GM21786 (cell line): ENCODE measurements around the gene PARVB.

ENCODE experiments used
- ATAC-seq: cut with Tn5 transposase; IDR thresholded peaks from one replicate; pipeline ENCODE4 v1.9.1; 2021; ENCODE audit not compliant: unreplicated experiment

PARVB gene

GRCh38 chr22:44154436-44154942, 130.4 kb downstream of the PARVB start:
- ATAC-seq: no peak

DNA sequence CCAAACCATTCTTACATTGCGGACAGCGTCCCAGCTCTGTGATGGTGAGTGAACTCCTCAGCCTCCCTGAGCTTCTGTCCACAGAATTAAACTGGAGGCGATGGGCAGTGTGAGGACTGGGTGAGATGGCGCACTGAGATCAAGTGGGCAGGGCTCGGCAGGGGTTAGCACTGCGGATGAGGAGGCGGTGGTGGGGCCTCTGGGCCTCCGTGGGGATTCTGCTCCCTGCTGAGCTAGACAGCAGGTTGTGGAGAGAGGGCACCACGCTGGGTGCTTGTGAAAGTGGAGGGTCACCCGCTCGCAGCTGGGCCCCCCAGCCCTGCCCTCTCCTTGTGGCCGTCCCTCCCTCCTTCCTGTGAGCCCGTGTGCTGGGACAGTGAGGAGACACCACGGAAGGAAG, 131.0 kb downstream of the PARVB start:
- ATAC-seq: no peak

DNA sequence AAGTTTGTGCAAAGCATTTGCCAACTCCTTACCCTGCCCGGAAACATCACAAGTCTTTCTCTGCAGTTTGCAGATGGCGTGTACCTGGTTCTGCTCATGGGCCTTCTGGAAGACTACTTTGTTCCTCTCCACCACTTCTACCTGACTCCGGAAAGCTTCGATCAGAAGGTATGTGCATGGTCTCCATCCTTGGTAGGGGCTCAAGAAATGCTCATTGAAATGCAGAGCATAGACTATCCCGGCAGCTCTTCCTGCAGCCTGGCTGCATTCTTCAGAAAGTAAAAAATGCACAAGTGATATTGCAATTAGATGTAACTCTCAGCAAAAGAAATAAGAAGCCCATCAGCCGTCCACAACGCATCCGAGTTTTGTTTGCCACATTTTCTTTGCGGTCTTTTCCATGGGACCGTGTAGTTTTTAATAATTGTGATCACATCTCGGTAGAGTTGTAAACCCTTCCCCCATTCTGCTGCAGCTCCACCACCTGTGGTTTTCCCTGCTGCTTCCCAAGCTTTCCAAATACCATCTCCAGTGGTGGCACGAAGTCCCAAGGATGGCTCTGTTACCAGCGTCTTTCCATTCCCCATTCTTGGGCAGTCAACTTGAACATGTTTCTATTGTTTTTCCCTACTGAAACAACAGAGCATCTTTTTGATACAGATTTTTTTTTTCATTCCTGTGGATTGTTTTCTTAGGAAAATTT, 134.0 kb downstream of the PARVB start:
- no peak for ATAC-seq

DNA sequence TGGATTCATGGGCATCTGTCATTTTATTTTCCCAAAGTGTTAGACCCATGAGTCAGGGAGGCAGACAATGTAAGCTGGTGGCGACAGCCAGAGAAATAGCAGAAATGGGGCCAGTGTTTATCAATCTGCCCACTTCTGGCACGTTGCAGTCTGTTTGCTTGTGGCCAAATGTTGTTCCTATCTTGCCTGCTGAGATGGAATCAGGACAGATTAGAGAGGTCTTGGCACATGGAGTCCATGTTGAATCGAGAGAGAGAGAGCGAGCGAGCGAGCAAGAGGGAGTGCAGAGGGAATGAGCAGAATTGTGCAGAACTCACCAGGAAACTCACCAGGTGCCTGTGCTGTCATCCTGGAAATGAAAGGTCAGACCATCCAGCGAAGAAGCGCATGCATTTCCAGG, 134.7 kb downstream of the PARVB start:
- no peak for ATAC-seq

DNA sequence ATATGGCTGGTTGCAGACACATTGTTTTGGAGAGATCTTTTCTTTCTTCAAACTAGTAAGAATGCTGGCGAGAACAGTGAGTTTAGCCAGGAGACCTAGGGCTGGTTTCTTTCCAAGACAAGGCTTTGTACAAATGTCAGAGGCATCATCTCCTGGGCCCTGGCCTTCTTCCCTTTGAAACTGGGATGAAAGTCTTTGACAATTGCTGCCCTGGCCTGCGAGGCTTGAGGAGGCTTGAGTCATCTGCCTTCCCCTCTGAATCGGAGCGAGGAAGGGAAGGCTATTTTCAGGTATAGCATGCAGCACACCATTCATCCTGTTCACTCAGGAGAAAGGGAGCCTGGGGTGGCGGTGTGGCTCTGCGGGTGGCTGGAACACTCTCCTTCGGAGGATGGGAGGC, 135.1 kb downstream of the PARVB start:
- ATAC-seq: no peak

DNA sequence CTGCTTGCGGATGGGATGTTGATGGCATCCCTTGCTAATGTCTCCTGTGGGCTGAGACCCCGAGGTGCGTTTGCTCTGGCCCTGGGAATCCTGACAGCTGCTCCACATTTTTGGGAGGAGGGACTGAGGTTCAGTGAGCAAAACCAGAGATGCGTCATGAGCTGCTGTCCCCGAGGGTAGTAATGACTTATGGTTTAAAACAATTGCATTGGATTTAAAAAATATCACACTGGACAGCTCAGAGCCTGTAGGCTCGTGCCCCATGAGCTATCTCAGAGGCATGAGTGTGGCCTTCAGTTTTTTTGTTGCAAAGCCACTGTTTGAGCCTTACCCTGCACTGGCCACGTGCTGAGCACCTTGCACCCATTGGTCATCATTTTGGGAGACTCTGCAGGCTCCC, 135.7 kb downstream of the PARVB start:
- ATAC-seq: no peak

DNA sequence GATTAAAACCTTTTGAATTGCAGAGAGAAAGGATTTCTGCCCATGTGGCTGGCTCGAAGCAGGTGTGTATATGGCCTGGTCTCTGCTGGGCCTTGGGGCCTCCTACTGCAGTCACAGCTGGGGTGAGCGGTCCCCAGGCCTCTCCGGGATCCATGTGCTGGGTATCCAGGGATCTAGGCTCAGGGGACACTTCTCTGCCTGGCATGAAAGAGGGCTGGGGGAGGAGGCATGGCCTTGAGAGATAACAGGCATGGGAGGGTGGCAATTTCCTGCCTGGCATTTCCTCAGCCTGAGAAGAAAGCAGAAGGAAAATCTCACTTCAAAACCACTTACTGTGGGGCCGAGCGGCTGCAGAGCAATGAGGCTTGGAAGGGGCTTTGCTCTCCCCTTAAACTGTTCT, 136.3 kb downstream of the PARVB start:
- ATAC-seq: no peak

GRCh38 chr22:44161673-44162072, 137.6 kb downstream of the PARVB start:
- ATAC-seq: no peak

GRCh38 chr22:44162960-44163359, 138.9 kb downstream of the PARVB start:
- ATAC-seq: no peak

DNA sequence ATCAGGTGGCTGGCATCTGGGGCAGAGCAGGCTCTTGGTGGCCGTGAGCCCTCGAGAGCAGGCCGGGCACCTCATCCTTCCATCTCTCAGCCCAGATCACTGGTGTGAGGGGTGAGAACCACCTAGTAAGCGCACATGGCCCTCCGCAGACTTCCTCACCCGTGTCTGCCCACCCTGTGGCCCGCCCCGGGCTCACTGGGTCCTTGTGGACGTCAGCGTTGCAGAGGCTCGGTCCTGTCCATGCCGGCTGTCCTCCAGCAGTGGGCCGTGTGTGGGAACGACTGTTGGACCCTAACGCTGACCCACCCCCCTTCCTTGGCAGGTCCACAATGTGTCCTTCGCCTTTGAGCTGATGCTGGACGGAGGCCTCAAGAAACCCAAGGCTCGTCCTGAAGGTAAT, 139.4 kb downstream of the PARVB start:
- ATAC-seq: no peak

- no peak for ATAC-seq
Measured at GRCh38 chr22:44164031-44164430, 139.9 kb downstream of the PARVB start.

GRCh38 chr22:44165286-44165874, 141.3 kb downstream of the PARVB start:
- ATAC-seq: no peak

DNA sequence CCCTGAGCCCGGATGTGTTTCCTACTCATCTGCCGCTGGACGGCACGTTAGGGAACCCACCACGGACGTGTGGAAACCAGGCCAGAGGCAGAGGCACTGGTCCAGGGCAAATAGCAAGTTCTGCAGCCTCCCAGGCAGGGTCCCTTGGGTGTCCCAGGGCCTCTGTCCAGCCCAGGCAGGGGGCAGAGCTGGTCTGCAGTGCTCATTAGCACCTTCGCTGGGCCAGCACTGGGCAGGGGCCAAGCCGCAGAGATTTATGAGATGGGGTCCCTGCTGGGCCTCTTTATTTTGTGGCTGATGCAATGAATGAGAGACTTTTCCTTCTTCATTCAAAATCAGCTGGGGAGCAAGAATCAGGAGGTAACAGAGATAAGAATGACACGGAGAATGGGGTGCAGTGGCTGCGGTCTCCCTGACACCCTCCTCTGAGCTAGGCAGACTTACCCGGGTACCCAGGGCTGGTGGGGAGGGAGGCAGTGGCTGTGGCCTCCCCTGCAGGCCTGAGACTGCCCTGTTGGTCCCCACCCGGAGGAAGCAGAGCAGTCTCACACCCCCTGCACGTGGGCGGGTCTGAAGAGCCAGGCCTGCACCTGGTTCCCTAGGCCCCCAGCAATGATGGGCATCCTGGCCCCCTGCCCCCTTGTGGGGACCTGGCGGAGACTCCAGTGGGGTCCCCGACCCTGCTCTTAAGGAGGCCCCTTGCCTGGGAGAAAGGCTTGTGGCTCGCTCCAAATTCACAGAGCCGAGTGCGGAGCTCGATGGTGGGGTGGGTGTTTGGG, 142.6 kb downstream of the PARVB start:
- no peak for ATAC-seq

DNA sequence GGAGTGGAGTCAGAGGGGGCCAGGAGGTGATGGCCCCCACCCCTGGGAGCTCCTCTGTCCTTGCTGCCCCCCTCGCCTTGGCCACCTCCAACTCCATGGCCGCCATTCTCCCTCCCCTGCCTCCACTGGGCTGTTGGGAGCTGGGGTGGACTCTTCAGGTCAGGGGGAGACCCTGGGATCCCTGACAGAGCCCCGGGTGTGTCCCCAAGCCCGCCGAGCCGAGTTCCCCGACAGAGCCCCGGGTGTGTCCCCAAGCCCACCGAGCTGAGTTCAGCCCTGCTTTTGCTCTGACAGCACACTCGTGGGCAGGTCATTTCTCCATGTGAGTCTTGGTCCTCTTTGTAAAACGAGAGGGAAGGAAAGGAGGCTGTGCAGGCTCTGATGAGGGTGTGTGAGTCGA, 143.4 kb downstream of the PARVB start:
- no peak for ATAC-seq

DNA sequence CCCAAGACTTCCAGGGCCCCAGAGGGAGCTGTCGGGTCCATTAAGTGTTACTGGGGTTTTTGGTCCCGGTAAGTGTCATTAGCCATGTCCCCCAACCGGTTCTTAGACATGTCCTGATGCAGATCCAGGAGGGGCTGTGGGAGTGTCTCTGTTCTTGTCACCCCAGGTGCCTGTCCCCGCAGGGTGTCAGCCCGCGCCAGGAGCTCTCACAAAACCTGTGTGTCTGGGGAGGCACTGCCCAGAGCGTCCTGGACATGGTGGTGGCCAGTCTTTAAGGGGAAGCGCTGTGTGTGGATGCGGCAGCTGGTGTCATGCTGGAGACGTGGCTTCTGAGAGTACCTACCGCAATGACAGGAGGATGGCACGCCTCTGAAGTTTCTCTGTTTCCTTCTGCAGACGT, 144.1 kb downstream of the PARVB start:
- no peak for ATAC-seq

DNA sequence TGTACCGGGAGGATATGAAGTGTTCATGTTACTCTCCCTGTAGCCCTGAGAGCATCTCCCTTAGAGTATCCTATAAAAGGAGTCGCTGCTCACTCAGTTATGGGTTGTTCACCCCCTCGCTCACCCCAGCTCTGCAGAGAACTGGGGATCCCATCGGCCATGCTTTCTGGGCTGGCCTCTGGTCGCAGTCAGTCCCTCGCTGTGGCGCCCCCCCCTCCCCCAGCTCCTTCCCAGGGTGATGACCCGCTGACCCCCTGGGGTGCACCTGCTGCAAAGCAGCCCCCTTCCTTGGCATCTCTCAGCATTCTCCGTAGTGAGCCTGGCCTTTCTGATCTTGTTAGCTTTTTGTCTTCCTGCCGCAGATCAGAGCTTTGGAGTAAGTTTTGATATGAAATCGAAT, 146.4 kb downstream of the PARVB start:
- ATAC-seq: no peak

DNA sequence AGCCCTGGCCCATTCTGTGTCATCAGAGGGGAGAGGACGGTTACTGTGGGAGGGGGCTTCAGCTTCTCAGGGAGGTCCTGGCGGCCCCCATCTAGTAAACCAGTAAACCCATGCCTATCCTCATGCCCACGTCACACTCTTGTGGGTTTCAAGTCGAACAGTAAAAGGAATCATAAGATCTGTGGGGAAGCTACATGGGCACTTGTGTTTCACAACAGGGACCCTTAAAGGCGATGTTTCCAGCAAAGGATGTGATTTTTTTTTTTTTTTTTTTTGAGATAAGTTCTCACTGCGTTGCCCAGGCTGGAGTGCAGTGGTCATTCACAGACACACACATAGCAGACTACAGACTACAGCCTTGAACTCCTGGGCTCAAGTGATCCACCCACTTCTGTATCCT, 147.5 kb downstream of the PARVB start:
- no peak for ATAC-seq

DNA sequence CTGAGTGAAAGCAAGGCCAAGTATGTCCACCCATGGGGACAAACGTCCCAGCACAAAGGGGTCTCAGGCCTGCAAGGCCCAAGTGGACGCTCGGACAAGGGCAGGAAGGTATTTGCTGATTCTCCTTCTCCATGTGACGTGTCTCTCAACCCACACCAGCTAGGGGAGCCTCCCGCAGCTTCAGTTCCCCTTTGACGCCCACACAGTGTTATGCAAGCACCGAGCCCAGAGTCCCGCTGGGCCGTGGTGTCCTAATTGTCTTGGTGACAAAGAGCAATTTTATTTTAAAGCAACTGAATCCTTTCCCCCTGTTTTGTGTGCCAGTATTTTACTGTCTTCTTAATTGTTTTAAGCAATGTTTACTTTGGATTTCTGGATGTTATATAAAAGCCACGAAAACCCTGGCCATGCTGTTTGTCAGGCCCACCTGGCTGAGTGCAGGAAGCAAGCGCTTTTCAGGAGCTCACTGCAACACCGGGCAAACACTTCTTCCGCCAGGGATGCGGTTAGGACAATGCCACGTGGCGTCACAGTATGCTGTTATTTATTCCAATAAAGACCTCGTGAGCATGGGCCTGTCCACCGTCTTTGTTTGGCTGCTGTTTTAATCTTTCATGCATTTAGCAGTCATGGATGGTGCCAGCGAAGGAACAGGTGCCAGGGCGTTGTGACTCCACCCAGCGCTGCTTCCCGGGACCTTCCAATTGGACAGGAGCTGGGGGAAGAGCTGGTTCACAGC, 148.4 kb downstream of the PARVB start:
- ATAC-seq: peak; percentile 55

GRCh38 chr22:44173154-44173553, 149.1 kb downstream of the PARVB start:
- ATAC-seq: no peak

GRCh38 chr22:44175676-44176075, 151.6 kb downstream of the PARVB start:
- no peak for ATAC-seq

DNA sequence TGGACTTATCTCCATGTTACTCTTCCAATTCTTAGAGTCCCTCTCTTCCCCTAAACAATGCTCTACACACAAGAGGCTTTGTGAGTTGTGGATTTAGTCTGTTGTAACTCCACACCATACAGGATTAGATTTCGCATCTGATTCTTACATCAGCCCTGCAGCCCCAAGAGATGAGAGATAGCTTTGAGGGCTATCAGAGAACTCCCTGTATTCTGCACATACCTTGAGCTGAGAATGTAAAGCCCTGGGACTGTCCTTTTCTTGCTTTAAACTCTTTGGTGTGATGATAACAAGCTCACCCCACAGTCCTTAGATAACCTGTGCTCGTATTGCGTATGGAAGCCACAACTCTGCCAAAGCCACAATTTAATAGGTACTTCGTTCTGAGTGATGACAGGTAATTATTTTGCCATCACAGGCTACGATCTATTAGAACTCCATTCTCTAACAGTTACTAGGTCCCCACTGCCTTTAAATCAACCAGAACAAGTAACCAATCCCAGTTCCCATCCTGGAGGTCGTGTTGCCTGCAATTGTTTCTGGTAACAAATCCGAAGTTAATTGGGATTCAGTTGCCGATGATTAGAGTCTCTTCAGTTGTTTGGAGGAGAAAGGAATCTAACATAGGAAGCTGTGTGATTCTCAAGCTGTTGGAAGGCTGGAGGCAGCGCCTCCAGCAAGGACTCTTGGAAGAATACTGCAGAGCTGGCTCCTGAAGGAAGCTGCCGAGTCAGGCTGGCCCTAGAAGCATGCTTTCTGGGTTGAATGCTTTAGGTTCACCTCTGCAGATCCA, 155.3 kb downstream of the PARVB start:
- no peak for ATAC-seq
